GM12878 (cell line): ENCODE measurements around the gene FGF13. TPM values are rescaled to one million over a fixed set of nuclear protein-coding genes. Genes with fewer than 3 reads are reported as not detected.

Source experiments
- ATAC-seq: fragments of 200-7000 bp; cut with Tn5 transposase; 3 replicates; pipeline ENCODE4 v1.9.1; 2020; ENCODE audit warnings: mild to moderate bottlenecking, moderate library complexity
- Bru-seq: library from RNA; stranded (reverse); fragments of 400-500 nt; gene quantifications from one replicate; lab custom pipeline; 2021; lab: Mats Ljungman, UMichigan
- BruChase-seq, 2 experiments: library from RNA; stranded (reverse); fragments of 400-500 nt; gene quantifications; one replicate each; lab custom pipeline; 2021; lab: Mats Ljungman, UMichigan
- BruUV-seq: library from RNA; stranded (reverse); fragments of 400-500 nt; replicated peaks from 2 replicates; lab custom pipeline; 2021; lab: Mats Ljungman, UMichigan
- CTCF ChIA-PET: fragments of 300-600 bp; sonication (Branson Sonifier 250); formaldehyde crosslinking; extraction: SDS; loops from one replicate; lab custom pipeline; 2021; ENCODE audit warnings: inconsistent platforms; lab: Yijun Ruan, JAX
- POLR2A ChIA-PET: fragments of 350-600 bp; formaldehyde crosslinking; extraction: SDS; loops from one replicate; lab custom pipeline; 2021; ENCODE audit warnings: inconsistent platforms; lab: Charles Lee
- RAD21 ChIA-PET: fragments of 300-600 bp; sonication (Branson Sonifier 250); formaldehyde crosslinking; loops from one replicate; lab custom pipeline; 2023; ENCODE audit warnings: antibody characterized with exemption; ENCODE audit not compliant: unreplicated experiment; lab: Charles Lee
- SMC1A ChIA-PET: fragments of 300-600 bp; sonication (Branson Sonifier 250); formaldehyde crosslinking; loops from one replicate; lab custom pipeline; 2023; ENCODE audit not compliant: unreplicated experiment, uncharacterized antibody; lab: Charles Lee
- DNase-seq: peaks from one replicate; pipeline ENCODE4 v3.0.0-alpha.2; 2011; ENCODE audit warnings: low read depth, low spot score
- FAIRE-seq: peaks from 3 replicates; lab custom pipeline; 2011; peaks lifted over from hg19 to GRCh38; lab: Jason Lieb, UNC
- H2AFZ ChIP-seq: 2 replicates; pipeline ENCODE4 v1.6.0; 2011; ENCODE audit warnings: low read depth, low read length, control low read depth; ENCODE audit not compliant: control insufficient read depth
- H3K27ac ChIP-seq: 2 replicates; pipeline ENCODE4 v1.5.1; 2011; ENCODE audit warnings: control low read depth; ENCODE audit not compliant: control insufficient read depth, insufficient read depth
- H3K27me3 ChIP-seq, 2 experiments: replicated peaks in 1 of 2; 2 replicates each; pipeline versions ENCODE4 v1.6.0 to v1.6.1; 2011; ENCODE audit warnings: low read length in 1 of 2; ENCODE audit not compliant: control insufficient read depth in 2 of 2, insufficient read depth in 2 of 2
- H3K36me3 ChIP-seq, 2 experiments: 2 replicates each; pipeline ENCODE4 v1.5.1; 2011; ENCODE audit warnings: low read length in 1 of 2; ENCODE audit not compliant: control insufficient read depth in 2 of 2, insufficient read depth in 2 of 2
- H3K4me1 ChIP-seq: 2 replicates; pipeline ENCODE4 v1.6.1; 2011; ENCODE audit warnings: mild to moderate bottlenecking, low read length, moderate library complexity, mixed read lengths; ENCODE audit not compliant: control insufficient read depth, insufficient read depth
- H3K4me2 ChIP-seq: 2 replicates; pipeline ENCODE4 v1.6.0; 2011; ENCODE audit warnings: control low read depth; ENCODE audit not compliant: control insufficient read depth, insufficient read depth
- H3K4me3 ChIP-seq: fragments of 200-600 bp; sonication (generic); 2 replicates; pipeline ENCODE4 v1.5.1; 2016
- H3K79me2 ChIP-seq: 2 replicates; pipeline ENCODE4 v1.6.0; 2011; ENCODE audit warnings: low read length; ENCODE audit not compliant: control insufficient read depth, insufficient read depth
- H3K9ac ChIP-seq: 2 replicates; pipeline ENCODE4 v1.8.0; 2011; ENCODE audit warnings: low read length, control low read depth, mixed read lengths; ENCODE audit not compliant: control insufficient read depth, insufficient read depth
- H3K9me3 ChIP-seq: replicated peaks from 3 replicates; pipeline ENCODE4 v1.5.1; 2011; ENCODE audit warnings: mild to moderate bottlenecking, low read length; ENCODE audit not compliant: control insufficient read depth, insufficient read depth
- H4K20me1 ChIP-seq: 2 replicates; pipeline ENCODE4 v1.6.0; 2011; ENCODE audit not compliant: control insufficient read depth, insufficient read depth
- E2F8 ChIP-seq: fragments of 450-650 bp; IDR thresholded peaks from 2 replicates; pipeline ENCODE4 v1.6.1; 2018; ENCODE audit warnings: mild to moderate bottlenecking, low read depth, moderate library complexity; ENCODE audit not compliant: partially characterized antibody
- ESRRA ChIP-seq: IDR thresholded peaks from 2 replicates; pipeline ENCODE4 v1.6.1; 2012; ENCODE audit warnings: mild to moderate bottlenecking, low read length, improper control_type of control experiment
- IKZF1 ChIP-seq: fragments of 450-650 bp; conservative IDR thresholded peaks from 2 replicates; pipeline ENCODE4 v1.6.1; 2017; ENCODE audit warnings: antibody characterized with exemption, mild to moderate bottlenecking
- JUNB ChIP-seq: IDR thresholded peaks from 2 replicates; pipeline ENCODE4 v1.6.1; 2016; ENCODE audit warnings: antibody characterized with exemption, mild to moderate bottlenecking
- JUND ChIP-seq: IDR thresholded peaks from 2 replicates; pipeline ENCODE4 v1.6.1; 2012; ENCODE audit warnings: low read depth, mild to moderate bottlenecking, low read length, improper control_type of control experiment, moderate library complexity
- MLLT1 ChIP-seq: fragments of 450-650 bp; IDR thresholded peaks from 2 replicates; pipeline ENCODE4 v1.6.1; 2016; ENCODE audit warnings: mild to moderate bottlenecking
- NBN ChIP-seq: fragments of 450-650 bp; IDR thresholded peaks from 2 replicates; pipeline ENCODE4 v1.6.1; 2016
- PAX5 ChIP-seq: IDR thresholded peaks from 2 replicates; pipeline ENCODE4 v1.6.1; 2011; ENCODE audit warnings: low read depth, low read length, borderline replicate concordance
- SMAD5 ChIP-seq: IDR thresholded peaks from 2 replicates; pipeline ENCODE4 v1.6.1; 2016; ENCODE audit warnings: antibody characterized with exemption, low read depth
- SP1 ChIP-seq: IDR thresholded peaks from one replicate; pipeline ENCODE4 v1.6.1; 2011; ENCODE audit warnings: low read depth, low read length
- SPI1 ChIP-seq: IDR thresholded peaks from 2 replicates; pipeline ENCODE4 v1.6.1; 2011; ENCODE audit warnings: low read depth, mild to moderate bottlenecking, low read length, moderate library complexity, borderline replicate concordance; ENCODE audit not compliant: insufficient read depth
- STAT1 ChIP-seq: fragments of 450-650 bp; conservative IDR thresholded peaks from 2 replicates; pipeline ENCODE4 v1.6.1; 2014; ENCODE audit warnings: antibody characterized with exemption, mild to moderate bottlenecking
- TCF3 ChIP-seq: IDR thresholded peaks from 2 replicates; pipeline ENCODE4 v1.6.1; 2012; ENCODE audit warnings: low read depth, mild to moderate bottlenecking, low read length, borderline replicate concordance; ENCODE audit not compliant: insufficient read depth
- ZZZ3 ChIP-seq: IDR thresholded peaks from 2 replicates; pipeline ENCODE4 v1.6.1; 2011; ENCODE audit warnings: low read depth; ENCODE audit not compliant: control insufficient read depth, insufficient read length
- WGBS: methylation state at CpG from one replicate; pipeline ENCODE4 v1.1.6; 2016; ENCODE audit warnings: low lambda C conversion rate; ENCODE audit not compliant: insufficient replicate concordance, insufficient coverage; ENCODE audit errors: missing lambda C conversion rate; 5-methylcytosine and 5-hydroxymethylcytosine counted together
- in situ Hi-C: fragments of 300-500 bp; cut with MboI; formaldehyde crosslinking; loops from 9 replicates; pipeline ENCODE4 v1.14.3; 2018; ENCODE audit warnings: mixed read lengths
- intact Hi-C: fragments of 100-400 bp; cut with micrococcal nuclease; formaldehyde crosslinking; loops from one replicate; pipeline ENCODE4 v1.14.2; 2022; ENCODE audit not compliant: unreplicated experiment
- long read RNA-seq, 2 experiments: library from polyadenylated mRNA; unstranded; transcript quantifications; one replicate each; pipeline ENCODE4 v2.0.0, GENCODE V29; 2019 to 2020
- polyA minus RNA-seq, 3 experiments: library from RNA; depleted of rRNA, polyadenylated mRNA; stranded (reverse); fragments of >200 nt; gene quantifications; 2 replicates each; pipeline ENCODE4 v1.2.3, GENCODE V29; 2011
- polyA plus RNA-seq, 11 experiments: library from polyadenylated mRNA; depleted of rRNA in 4 of 11; unstranded in 6 of 11; stranded (reverse) in 5 of 11; fragments of >200 nt; fragmentation: Nextera tagmentation in 4 of 11; fragmentation: Illumina TruSeq in 1 of 11; extraction: Ambion mirVana in 4 of 11; extraction: Trizol in 1 of 11; gene quantifications; 1 replicate in 1 of 11; 2 replicates in 10 of 11; pipeline versions ENCODE4 v1.2.1 to v1.2.3, GENCODE V29; 2011 to 2016; ENCODE audit warnings: inconsistent platforms in 2 of 11, missing spikeins in 2 of 11, low read depth in 1 of 11
- total RNA-seq, 4 experiments: library from RNA; depleted of rRNA in 3 of 4; stranded (reverse); fragments of >200 nt in 3 of 4; fragmentation: Illumina TruSeq in 1 of 4; extraction: Trizol in 1 of 4; gene quantifications; 2 replicates each; pipeline versions ENCODE4 v1.2.1 to v1.2.3, GENCODE V29; 2013 to 2021
- TF ChIP-seq, protein P1 (sequence below): IDR thresholded peaks from 2 replicates; pipeline ENCODE4 v1.6.1; 2011; ENCODE audit warnings: mild to moderate bottlenecking, low read depth, low read length, moderate library complexity; ENCODE audit not compliant: insufficient replicate concordance

The FGF13 gene
- not detected in 2 replicates for total RNA-seq (2013; cell fraction: nucleolus; rRNA removed)
- 0.34 and 0.65 TPM in 2 replicates for total RNA-seq (2014; rRNA removed)
- total RNA-seq (2014; rRNA removed; fragmentation: Illumina TruSeq; extraction: Trizol): 0.09 and 0.36 TPM in 2 replicates
- 0.08 and 0.24 TPM in 2 replicates for total RNA-seq (2021)
- not detected for polyA plus RNA-seq (2011; ENCODE audit: low read depth)
- polyA plus RNA-seq (2011; rRNA removed): not detected in 2 replicates
- not detected in 2 replicates for polyA plus RNA-seq (2011; cell fraction: cytosol; rRNA removed)
- polyA plus RNA-seq (2011; cell fraction: nucleus; rRNA removed): not detected in 2 replicates
- not detected in 2 replicates for polyA plus RNA-seq (2012)
- polyA plus RNA-seq (2014; fragmentation: Illumina TruSeq; extraction: Trizol): 0.35 and 0.68 TPM in 2 replicates
- polyA plus RNA-seq (2014; fragmentation: Nextera tagmentation; extraction: Ambion mirVana): under 1 TPM; 0.16 to 0.26 TPM
- polyA plus RNA-seq (2014; rRNA removed): 0.24 and 0.28 TPM in 2 replicates
- under 1 TPM; 0.28 to 0.42 TPM for polyA plus RNA-seq (2016; fragmentation: Nextera tagmentation; extraction: Ambion mirVana)
- polyA minus RNA-seq (2011; rRNA and poly(A)+ RNA removed): not detected in 2 replicates
- not detected in 2 replicates for polyA minus RNA-seq (2011; cell fraction: cytosol; rRNA and poly(A)+ RNA removed)
- not detected in 2 replicates for polyA minus RNA-seq (2011; cell fraction: nucleus; rRNA and poly(A)+ RNA removed)
- percentile 4 among the genes with signal in this experiment for Bru-seq, nascent RNA
- percentile 4 among the genes with signal in this experiment for BruChase-seq, experiment 1, labeled RNA remaining after a 6-hour chase
- BruChase-seq, experiment 2, labeled RNA remaining after a 2-hour chase: percentile 7 among the genes with signal in this experiment
- long read RNA-seq, experiment 1: 0 reads
- long read RNA-seq, experiment 2, partial matches to known transcripts: 0 of 1 reads
- long read RNA-seq, experiment 2, other reads (novel, unspliced or antisense): 1 of 1 reads

GRCh38 chrX:138711399-138712347, at the start of gene FGF13:
Gene FGF13, minus strand, starts transcription at chrX:138711717. Its CDS starts 714 bp downstream, at chrX:138711003.
- H3K27me3 ChIP-seq: peaks cover 0 to 2% of the 10 kb centered on the region in 2 experiments; a peak in 1 of 4 replicates
- CTCF ChIA-PET: no interaction called here
- H3K9me3 ChIP-seq: no peaks in the 10 kb centered on the region; the same call in 2 of the 3 replicates
- in situ Hi-C loops (no loop called here), intact Hi-C loops (no loop called here)
- H3K36me3 ChIP-seq: no peaks in the 10 kb centered on the region
- no peaks in the 10 kb centered on the region for H3K4me1 ChIP-seq
- no peaks in the 10 kb centered on the region for H3K79me2 ChIP-seq
- H3K4me3 ChIP-seq: no peak within 1 kb of the TSS
- SMC1A ChIA-PET: no interaction called here
- H3K27ac ChIP-seq: no peak within 1 kb of the TSS
- H4K20me1 ChIP-seq: no peaks in the 10 kb centered on the region
- DNase-seq: no peak
- no TSS peak for BruUV-seq
- no peak within 1 kb of the TSS for H3K9ac ChIP-seq
- no peak for FAIRE-seq
- whole genome bisulfite sequencing: 64% methylated on average over 27 of the region's 65 CpGs
- RAD21 ChIA-PET: no interaction called here
- POLR2A ChIA-PET: no interaction called here
- H2AFZ ChIP-seq: no peak within 1 kb of the TSS
- ATAC-seq: no peak
- no peak within 1 kb of the TSS for H3K4me2 ChIP-seq
- TF ChIP-seq NBN (no peak), SMAD5 (no peak), JUND (no peak), TCF3 (no peak), ESRRA (no peak), IKZF1 (no peak), PAX5 (no peak), SP1 (no peak), SPI1 (no peak), JUNB (no peak), ZZZ3 (no peak), STAT1 (no peak), MLLT1 (no peak), E2F8 (no peak)
- TF ChIP-seq, protein P1, sequence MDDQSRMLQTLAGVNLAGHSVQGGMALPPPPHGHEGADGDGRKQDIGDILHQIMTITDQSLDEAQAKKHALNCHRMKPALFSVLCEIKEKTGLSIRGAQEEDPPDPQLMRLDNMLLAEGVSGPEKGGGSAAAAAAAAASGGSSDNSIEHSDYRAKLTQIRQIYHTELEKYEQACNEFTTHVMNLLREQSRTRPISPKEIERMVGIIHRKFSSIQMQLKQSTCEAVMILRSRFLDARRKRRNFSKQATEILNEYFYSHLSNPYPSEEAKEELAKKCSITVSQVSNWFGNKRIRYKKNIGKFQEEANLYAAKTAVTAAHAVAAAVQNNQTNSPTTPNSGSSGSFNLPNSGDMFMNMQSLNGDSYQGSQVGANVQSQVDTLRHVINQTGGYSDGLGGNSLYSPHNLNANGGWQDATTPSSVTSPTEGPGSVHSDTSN: no peak
